Right lobe of liver (tissue), 6 donors: ENCODE measurements around the gene HACD2. TPM values are rescaled to one million over a fixed set of nuclear protein-coding genes. Genes with fewer than 3 reads are reported as not detected.
A peak's percentile ranks its signal among the peaks of the same experiment; 100 is the strongest.

Experiments
- ATAC-seq, 4 donors: fragments of 200-7000 bp; cut with Tn5 transposase; one replicate each; pipeline ENCODE4 v1.9.1; 2020; ENCODE audit warnings: mild to moderate bottlenecking in 4 of 4, moderate library complexity in 4 of 4
- DNase-seq, 3 donors: peaks; one replicate each; pipeline ENCODE4 v3.0.0-alpha.2; 2020
- H3K27ac ChIP-seq, 3 donors: fragments of 200-600 bp; one replicate each; pipeline ENCODE4 v1.8.0; 2022
- H3K27me3 ChIP-seq, 2 donors: fragments of 200-600 bp; one replicate each; pipeline ENCODE4 v1.8.0; 2022
- H3K36me3 ChIP-seq, 4 donors: fragments of 200-600 bp; sonication (generic) in 1 of 4; one replicate each; pipeline versions ENCODE4 v1.5.1 to v1.8.0; 2017 to 2022; ENCODE audit warnings: control low read depth in 1 of 4
- H3K4me1 ChIP-seq, 4 donors: fragments of 200-600 bp; sonication (generic) in 1 of 4; one replicate each; pipeline versions ENCODE4 v1.5.1 to v1.8.0; 2017 to 2022; ENCODE audit warnings: control low read depth in 1 of 4
- H3K4me3 ChIP-seq, 3 donors: fragments of 200-600 bp; one replicate each; pipeline ENCODE4 v1.8.0; 2022
- H3K9me3 ChIP-seq, 4 donors: fragments of 200-600 bp; sonication (generic) in 1 of 4; one replicate each; pipeline versions ENCODE4 v1.5.1 to v1.8.0; 2017 to 2022; ENCODE audit warnings: control low read depth in 1 of 4
- POLR2A ChIP-seq: fragments of 450-650 bp; IDR thresholded peaks from one replicate; pipeline ENCODE4 v1.6.1; 2017; ENCODE audit warnings: antibody characterized with exemption, mild to moderate bottlenecking
- WGBS: methylation state at CpG from one replicate; pipeline ENCODE4 v1.1.6; 2018; ENCODE audit warnings: low coverage, low lambda C conversion rate; ENCODE audit not compliant: insufficient coverage; ENCODE audit errors: missing lambda C conversion rate; 5-methylcytosine and 5-hydroxymethylcytosine counted together
- intact Hi-C, 2 donors: fragments of 100-400 bp; cut with DNase I; formaldehyde crosslinking; loops; one replicate each; pipeline versions ENCODE4 v1.11.2 to v1.14.1; 2022
- total RNA-seq, 6 experiments: library from RNA; depleted of rRNA in 2 of 6; stranded (reverse); fragments of >200 nt in 2 of 6; fragmentation: NEBNext Ultra II Directional in 3 of 6; extraction: Animal tissue kit (Norgen Biotek cat#: 25700) in 3 of 6; gene quantifications; one replicate each; pipeline versions ENCODE4 v1.1.0 to v1.2.4, GENCODE V29; 2016 to 2023
- TF ChIP-seq, protein P1 (sequence below), 4 donors: fragments of 200-600 bp in 3 of 4; fragments of 450-650 bp in 1 of 4; IDR thresholded peaks; one replicate each; pipeline versions ENCODE4 v1.5.1 to v1.8.0; 2016 to 2022; ENCODE audit warnings: antibody characterized with exemption in 4 of 4, mild to moderate bottlenecking in 2 of 4
- donor health status: DM: no; HTN: yes; CAD: no.
- donor health status: DM: no; HTN: no; CAD: no.
- donor health status: DM: no; HTN: no; CAD: no.
- donor health status: DM: no; HTN: yes; CAD: no.
- donor health status: DM: no; HTN: yes; CAD: no.

The HACD2 gene
- total RNA-seq, 6 experiments from 2014 or later = 23.0 to 39.8 (median 27.2) TPM

DNA sequence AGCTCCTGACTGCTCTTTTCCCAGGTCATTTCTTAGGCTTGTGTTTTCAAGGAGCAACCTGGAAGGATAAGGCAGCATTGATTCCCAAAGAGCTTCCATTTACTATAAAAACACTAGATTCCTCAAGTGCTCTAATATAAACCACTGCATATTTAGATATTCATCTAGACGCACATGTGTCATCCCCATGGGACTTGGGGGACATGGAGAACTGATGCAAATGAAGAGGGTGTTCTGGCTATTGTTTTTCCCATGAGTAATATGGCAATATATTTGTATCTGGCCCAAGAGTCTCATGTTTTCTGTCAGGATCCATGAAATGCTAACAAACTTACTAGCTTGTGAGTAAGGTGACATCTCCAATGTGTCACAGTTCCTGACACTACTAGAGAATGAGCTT, 31.3 kb downstream of the HACD2 start:
- no peaks in the 10 kb centered on the region for H3K27me3 ChIP-seq
- 93% methylated on average over 1 of the region's 1 CpG for WGBS
- DNase-seq (no peak), ATAC-seq (no peak)
- H3K4me3 ChIP-seq = no peak overlapping the region
- TF ChIP-seq, protein P1, sequence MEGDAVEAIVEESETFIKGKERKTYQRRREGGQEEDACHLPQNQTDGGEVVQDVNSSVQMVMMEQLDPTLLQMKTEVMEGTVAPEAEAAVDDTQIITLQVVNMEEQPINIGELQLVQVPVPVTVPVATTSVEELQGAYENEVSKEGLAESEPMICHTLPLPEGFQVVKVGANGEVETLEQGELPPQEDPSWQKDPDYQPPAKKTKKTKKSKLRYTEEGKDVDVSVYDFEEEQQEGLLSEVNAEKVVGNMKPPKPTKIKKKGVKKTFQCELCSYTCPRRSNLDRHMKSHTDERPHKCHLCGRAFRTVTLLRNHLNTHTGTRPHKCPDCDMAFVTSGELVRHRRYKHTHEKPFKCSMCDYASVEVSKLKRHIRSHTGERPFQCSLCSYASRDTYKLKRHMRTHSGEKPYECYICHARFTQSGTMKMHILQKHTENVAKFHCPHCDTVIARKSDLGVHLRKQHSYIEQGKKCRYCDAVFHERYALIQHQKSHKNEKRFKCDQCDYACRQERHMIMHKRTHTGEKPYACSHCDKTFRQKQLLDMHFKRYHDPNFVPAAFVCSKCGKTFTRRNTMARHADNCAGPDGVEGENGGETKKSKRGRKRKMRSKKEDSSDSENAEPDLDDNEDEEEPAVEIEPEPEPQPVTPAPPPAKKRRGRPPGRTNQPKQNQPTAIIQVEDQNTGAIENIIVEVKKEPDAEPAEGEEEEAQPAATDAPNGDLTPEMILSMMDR (IDR thresholded peaks at IDR 0.05) = no peak
- no peak for TF ChIP-seq POLR2A
- H3K36me3 ChIP-seq = no peaks in the 10 kb centered on the region
- intact Hi-C loops = loop anchor here in 1 of 2 donors (5.0 kb wide), 1 partner anchor 226 kb away; no protein-coding TSS in a partner anchor
- no peak overlapping the region for H3K27ac ChIP-seq
- H3K4me1 ChIP-seq = no peaks in the 10 kb centered on the region
- H3K9me3 ChIP-seq = peaks cover 0 to 6% (median 2%) of the 10 kb centered on the region in 4 donors

DNA sequence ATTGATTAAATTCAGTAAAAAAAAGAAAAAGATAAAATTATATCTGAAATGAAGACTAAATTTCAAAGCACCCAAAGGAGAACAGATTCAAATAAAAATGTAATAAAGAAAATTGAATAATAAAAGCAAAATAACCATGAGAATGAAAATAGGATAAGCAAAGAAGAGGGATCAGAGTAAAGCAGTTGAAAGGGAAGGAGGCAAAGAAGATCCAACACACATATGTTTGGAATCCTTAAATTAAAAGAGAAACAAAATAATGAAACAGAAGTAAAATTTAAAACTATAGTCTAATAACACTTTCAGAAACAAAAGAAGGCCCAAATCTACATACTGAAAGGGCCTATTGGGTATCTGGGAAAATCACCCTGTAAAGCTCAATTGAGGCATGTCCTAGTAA, 32.1 kb downstream of the HACD2 start:
- TF ChIP-seq POLR2A = no peak
- TF ChIP-seq, protein P1 (IDR thresholded peaks at IDR 0.05) = no peak
- Histone ChIP-seq H3K4me3 (no peak overlapping the region), H3K27me3 (no peaks in the 10 kb centered on the region), H3K36me3 (no peaks in the 10 kb centered on the region), H3K9me3 (peaks cover 0 to 6% (median 2%) of the 10 kb centered on the region in 4 donors), H3K4me1 (no peaks in the 10 kb centered on the region), H3K27ac (no peak overlapping the region)
- DNase-seq = no peak
- no peak for ATAC-seq
- intact Hi-C loops = loop anchor here in 1 of 2 donors (5.0 kb wide), 1 partner anchor 225 kb away; no protein-coding TSS in a partner anchor

DNA sequence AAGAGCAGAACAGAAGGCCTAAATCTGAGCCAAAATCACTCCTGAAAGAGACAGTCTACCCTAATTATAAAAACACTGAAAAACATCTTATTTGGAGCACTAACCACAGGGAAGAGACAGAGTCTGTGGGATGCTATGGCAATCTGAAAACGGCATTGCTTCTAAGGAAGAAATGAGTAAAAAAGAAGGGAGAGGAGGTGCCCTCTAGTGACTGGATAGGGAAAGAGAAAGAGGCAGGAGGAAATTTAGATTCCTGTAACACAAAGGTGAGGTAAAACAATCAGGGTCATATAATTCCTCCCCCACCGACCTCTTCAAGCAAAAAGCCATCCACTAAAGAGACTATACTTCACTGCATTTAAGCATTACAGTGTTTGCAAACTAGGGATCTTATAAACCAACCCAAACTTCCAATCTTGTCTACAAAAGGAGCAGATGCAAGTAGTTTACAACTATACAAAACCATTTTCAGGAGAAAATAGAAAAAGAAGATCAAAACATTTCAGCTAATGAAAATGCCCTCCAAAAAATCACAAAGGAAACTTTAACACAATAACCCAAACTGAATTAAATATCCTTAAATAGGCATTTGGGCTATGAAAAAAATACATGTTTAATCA, 32.6 kb downstream of the HACD2 start:
- intact Hi-C loops = loop anchor here in 1 of 2 donors (5.0 kb wide), 1 partner anchor 225 kb away; no protein-coding TSS in a partner anchor
- TF ChIP-seq, protein P1 (IDR thresholded peaks at IDR 0.05) = peak; percentile 47 to 63 (median 63)
- no peak for TF ChIP-seq POLR2A
- 4% methylated on average over 2 of the region's 2 CpGs for WGBS
- DNase-seq (no peak), ATAC-seq (peak; percentile 50 to 84 (median 61))
- Histone ChIP-seq H3K27me3 (no peaks in the 10 kb centered on the region), H3K36me3 (no peaks in the 10 kb centered on the region), H3K9me3 (peaks cover 0 to 6% (median 2%) of the 10 kb centered on the region in 4 donors), H3K27ac (no peak overlapping the region), H3K4me1 (no peaks in the 10 kb centered on the region), H3K4me3 (no peak overlapping the region)

GRCh38 chr3:123547881-123548519, 36.9 kb downstream of the HACD2 start:
- Histone ChIP-seq H3K9me3 (peaks cover 0 to 2% (median under 1%) of the 10 kb centered on the region in 4 donors), H3K4me3 (no peak overlapping the region), H3K27me3 (no peaks in the 10 kb centered on the region), H3K27ac (no peak overlapping the region), H3K36me3 (no peaks in the 10 kb centered on the region), H3K4me1 (no peaks in the 10 kb centered on the region)
- ATAC-seq (peak in 1 of 4 donors; percentile 24), DNase-seq (no peak)
- TF ChIP-seq, protein P1 (IDR thresholded peaks at IDR 0.05) = no peak
- no peak for TF ChIP-seq POLR2A
- WGBS = 75% methylated on average over 8 of the region's 8 CpGs
- intact Hi-C loops = no loop called here
